ENCODE results near the gene KLHL29.

Gene KLHL29

GRCh38 chr2:23476786-23477185, 91.8 kb downstream of the KLHL29 start:
- TF ChIP-seq FOXP2 (optimal IDR thresholded peaks at IDR 0.05; ENCODE audit: borderline replicate concordance, extremely low read depth, extremely low read length, insufficient read depth) (no peak), SIN3A (IDR thresholded peaks at IDR 0.05; ENCODE audit: borderline replicate concordance, insufficient read depth, low read length) (no peak), REST (IDR thresholded peaks at IDR 0.05; ENCODE audit: insufficient read depth in 1 of 2, low read depth in 2 of 2, low read length in 2 of 2) (no peak), TAF1 (IDR thresholded peaks at IDR 0.05; ENCODE audit: borderline replicate concordance, insufficient read depth, low read length) (no peak), POLR2AphosphoS5 (IDR thresholded peaks at IDR 0.05; ENCODE audit: low read depth, low read length) (no peak)

DNA sequence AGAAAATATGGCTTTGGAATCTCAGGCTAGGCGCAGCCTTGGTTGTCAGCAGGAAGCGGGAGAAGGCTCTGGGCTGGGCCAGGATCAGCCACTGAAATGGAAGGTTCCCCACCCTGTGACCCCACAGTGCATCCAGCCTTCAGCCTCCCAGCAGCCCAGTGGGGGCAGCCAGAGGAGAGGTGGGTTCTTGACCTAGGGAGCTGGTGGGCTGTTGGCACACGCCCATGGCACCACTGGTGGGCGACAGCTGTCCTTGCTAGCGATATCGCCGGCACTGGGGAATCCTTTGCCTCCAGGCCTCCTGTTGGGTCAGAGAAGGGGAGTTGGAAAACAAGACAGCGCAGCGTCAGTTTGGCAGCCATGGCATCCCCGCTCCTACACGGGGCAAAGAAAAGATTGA, 92.4 kb downstream of the KLHL29 start:
- TF ChIP-seq SIN3A (IDR thresholded peaks at IDR 0.05; ENCODE audit: borderline replicate concordance, insufficient read depth, low read length) (no peak), TAF1 (IDR thresholded peaks at IDR 0.05; ENCODE audit: borderline replicate concordance, insufficient read depth, low read length) (no peak), REST (IDR thresholded peaks at IDR 0.05; ENCODE audit: insufficient read depth in 1 of 2, low read depth in 2 of 2, low read length in 2 of 2) (no peak)

DNA sequence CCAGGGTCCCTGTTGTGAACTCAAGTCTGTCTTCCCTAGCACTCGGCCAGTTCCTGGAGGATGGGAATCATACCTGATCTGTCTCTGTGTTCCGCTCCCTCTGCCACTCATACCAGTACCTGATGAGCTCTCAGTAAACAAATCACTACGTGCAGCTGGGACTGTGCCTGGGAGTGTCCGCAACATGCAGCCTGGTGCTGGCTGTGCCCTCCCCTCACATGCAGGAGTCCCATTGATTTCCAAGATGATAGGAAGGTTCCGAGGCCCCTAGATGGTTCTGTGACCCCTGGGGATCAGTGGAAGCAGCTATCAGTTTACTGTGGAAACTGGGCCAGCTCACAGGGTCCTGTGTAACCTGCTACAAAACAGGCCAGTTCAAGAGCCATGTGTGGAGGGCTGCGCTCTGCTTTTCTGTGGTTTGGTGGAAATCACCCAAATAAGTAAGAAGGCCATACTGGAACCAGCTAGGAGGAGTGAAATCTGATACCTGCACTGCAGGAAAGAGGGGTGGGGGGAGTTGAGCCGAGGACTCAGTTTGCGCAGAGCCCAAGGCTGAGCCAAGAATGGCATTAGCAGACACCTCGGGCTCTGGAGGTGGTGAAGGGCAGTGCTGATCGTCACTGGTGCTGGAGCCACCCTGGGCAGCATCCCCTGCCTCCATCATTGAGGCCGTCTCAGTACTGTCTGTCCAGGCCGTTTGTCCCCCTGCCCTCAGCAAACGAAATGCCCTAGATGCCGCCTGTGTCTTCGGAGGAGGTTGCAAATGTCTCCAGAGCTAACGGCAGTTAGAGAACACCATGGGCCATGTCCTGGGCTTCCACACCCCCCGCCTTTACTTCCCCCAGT, 93.3 kb downstream of the KLHL29 start:
- no peak for TF ChIP-seq REST (IDR thresholded peaks at IDR 0.05; ENCODE audit: insufficient read depth in 1 of 2, low read depth in 2 of 2, low read length in 2 of 2)
- TF ChIP-seq SIN3A (IDR thresholded peaks at IDR 0.05; ENCODE audit: borderline replicate concordance, insufficient read depth, low read length) = no peak
- no peak for TF ChIP-seq TAF1 (IDR thresholded peaks at IDR 0.05; ENCODE audit: borderline replicate concordance, insufficient read depth, low read length)
- no peak for TF ChIP-seq FOXP2 (optimal IDR thresholded peaks at IDR 0.05; ENCODE audit: borderline replicate concordance, extremely low read depth, extremely low read length, insufficient read depth)
- no peak for TF ChIP-seq POLR2AphosphoS5 (IDR thresholded peaks at IDR 0.05; ENCODE audit: low read depth, low read length)

GRCh38 chr2:23478933-23479683, 94.1 kb downstream of the KLHL29 start:
- TF ChIP-seq FOXP2 (optimal IDR thresholded peaks at IDR 0.05; ENCODE audit: borderline replicate concordance, extremely low read depth, extremely low read length, insufficient read depth) (no peak), POLR2AphosphoS5 (IDR thresholded peaks at IDR 0.05; ENCODE audit: low read depth, low read length) (no peak), SIN3A (IDR thresholded peaks at IDR 0.05; ENCODE audit: borderline replicate concordance, insufficient read depth, low read length) (no peak), TAF1 (IDR thresholded peaks at IDR 0.05; ENCODE audit: borderline replicate concordance, insufficient read depth, low read length) (no peak), REST (IDR thresholded peaks at IDR 0.05; ENCODE audit: insufficient read depth in 1 of 2, low read depth in 2 of 2, low read length in 2 of 2) (no peak)
